Measurements from ENCODE around the gene CADPS.

Gene CADPS

DNA sequence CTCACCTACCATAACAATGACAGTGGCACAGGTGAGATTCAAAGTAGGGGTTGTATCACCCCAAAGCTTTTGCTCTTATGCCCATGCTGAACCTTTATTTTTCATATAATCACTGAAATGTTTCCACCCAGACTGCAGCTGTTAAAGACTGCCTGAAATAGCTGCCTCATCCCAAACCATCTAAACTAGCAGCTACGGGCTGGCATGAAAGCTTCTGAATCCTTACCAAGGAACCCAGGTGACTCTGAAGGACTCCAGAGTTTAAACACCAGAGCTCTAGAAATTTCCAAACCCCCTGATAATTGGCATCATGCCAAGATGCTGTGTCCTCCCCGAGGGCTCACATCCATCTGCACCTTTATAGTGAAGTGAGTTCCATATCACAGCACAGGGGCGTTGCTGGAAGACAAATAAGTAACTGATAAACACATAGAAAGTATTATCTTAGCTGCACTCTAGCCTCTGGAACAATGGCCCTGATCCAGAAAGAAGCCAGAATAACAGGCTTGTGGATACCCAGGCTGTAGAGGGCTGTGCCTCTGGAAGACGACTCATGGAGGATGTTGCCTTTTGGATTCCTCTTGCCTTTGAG is 238.9 kb downstream of the CADPS start:
- no peak overlapping the region for H3K27ac ChIP-seq
- TF ChIP-seq, protein P1, sequence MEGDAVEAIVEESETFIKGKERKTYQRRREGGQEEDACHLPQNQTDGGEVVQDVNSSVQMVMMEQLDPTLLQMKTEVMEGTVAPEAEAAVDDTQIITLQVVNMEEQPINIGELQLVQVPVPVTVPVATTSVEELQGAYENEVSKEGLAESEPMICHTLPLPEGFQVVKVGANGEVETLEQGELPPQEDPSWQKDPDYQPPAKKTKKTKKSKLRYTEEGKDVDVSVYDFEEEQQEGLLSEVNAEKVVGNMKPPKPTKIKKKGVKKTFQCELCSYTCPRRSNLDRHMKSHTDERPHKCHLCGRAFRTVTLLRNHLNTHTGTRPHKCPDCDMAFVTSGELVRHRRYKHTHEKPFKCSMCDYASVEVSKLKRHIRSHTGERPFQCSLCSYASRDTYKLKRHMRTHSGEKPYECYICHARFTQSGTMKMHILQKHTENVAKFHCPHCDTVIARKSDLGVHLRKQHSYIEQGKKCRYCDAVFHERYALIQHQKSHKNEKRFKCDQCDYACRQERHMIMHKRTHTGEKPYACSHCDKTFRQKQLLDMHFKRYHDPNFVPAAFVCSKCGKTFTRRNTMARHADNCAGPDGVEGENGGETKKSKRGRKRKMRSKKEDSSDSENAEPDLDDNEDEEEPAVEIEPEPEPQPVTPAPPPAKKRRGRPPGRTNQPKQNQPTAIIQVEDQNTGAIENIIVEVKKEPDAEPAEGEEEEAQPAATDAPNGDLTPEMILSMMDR (IDR thresholded peaks at IDR 0.05): no peak
- no peak for TF ChIP-seq ZFX (IDR thresholded peaks at IDR 0.05; ENCODE audit: borderline replicate concordance)

DNA sequence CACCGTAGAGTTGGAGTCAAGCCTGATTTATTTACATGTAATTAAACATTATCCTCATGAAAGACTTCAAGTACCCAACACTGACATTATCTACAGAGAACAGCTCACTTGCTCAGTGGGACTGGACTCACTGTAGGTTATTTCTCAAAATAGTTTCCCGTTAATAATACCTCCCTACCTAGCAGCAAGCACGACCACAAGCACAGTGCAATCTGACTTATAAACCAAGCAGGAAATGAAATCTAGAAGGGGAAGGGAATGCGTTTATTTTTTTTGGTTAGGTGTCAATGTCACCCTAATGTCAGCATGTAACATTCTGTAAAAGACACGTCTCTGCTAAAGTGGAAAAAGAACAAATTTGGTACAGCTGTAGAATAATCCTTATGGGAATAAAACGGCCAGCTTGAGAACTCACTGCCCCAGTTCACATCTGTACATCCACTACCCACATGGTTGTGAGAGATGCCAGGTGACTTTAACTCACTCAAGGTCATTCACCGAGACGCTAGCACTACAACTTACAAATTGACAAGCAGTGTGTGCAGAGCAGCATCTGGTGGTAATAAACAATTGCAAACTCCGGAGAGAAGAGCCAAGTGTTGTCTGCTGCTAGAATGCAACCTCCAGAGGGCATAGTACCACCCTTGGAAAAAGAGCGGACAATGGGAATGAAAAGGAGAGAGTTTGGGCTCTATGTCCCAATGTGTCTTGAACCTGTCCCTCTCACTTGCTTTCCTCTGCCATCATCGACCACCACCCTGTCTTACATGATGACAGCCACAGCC is 242.5 kb downstream of the CADPS start:
- TF ChIP-seq, protein P1 (IDR thresholded peaks at IDR 0.05): peak; percentile 20; the same call in 1 of the 2 replicates
- no peak for TF ChIP-seq ZFX (IDR thresholded peaks at IDR 0.05; ENCODE audit: borderline replicate concordance)
- H3K27ac ChIP-seq: no peak overlapping the region

DNA sequence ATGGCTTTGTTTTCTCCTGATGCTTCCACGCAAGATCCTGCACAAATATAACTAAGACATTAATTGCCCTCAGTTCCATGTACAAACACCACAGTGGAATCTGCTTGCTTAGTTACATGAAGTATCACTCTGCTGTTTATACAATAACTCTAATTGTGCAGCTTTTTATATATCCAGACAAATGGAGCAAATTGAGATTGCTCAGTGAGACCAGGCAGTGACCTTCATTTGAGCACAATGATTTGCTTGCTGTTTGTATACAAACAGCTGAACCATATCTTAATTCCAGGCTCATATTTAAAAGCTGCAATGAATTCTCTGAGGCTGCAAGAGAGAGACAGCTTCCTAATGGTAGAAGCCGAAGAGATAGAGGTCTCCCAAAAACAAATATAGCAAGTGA is 243.7 kb downstream of the CADPS start:
- no peak overlapping the region for H3K27ac ChIP-seq
- no peak for TF ChIP-seq ZFX (IDR thresholded peaks at IDR 0.05; ENCODE audit: borderline replicate concordance)

DNA sequence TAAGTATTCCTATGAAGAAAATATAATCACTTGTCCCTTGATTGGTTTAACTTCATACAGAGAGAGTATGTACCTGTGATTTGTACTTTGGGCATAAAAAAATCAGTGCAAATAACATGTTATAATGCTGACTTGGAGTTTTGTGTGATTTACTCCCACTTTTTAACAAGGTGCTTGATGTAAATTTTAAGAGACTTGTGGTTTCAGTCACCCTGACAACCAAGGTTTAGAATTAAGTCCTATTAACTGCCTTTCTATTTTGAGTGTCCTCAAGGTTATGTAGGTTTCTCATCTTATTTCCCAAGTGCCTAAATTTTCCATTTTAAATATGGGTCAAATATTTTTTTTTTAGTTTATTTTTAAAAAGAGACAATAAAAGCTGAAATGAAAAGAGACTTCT is 244.6 kb downstream of the CADPS start:
- no peak overlapping the region for H3K27ac ChIP-seq
- TF ChIP-seq, protein P1 (IDR thresholded peaks at IDR 0.05): no peak
- TF ChIP-seq ZFX (IDR thresholded peaks at IDR 0.05; ENCODE audit: borderline replicate concordance): no peak

DNA sequence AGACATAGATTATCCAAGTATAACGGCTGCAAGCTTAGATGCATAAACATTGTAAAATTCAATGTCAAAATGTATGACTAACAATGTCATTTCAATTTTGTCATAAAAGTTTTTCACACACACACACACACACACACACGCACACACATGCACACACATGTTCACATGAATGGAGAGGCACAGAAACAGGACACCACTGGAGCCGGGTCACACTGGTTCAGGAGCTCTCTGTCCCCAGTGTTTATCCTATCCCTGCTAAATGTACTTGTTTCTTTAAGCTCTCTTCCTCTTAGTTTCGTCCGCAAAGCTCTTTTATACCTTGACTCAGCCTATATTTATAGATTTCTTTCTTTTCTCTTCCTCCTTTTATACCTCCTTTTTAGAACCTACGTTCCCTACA is 249.9 kb downstream of the CADPS start:
- no peak overlapping the region for H3K27ac ChIP-seq
- no peak for TF ChIP-seq ZFX (IDR thresholded peaks at IDR 0.05; ENCODE audit: borderline replicate concordance)
- TF ChIP-seq, protein P1 (IDR thresholded peaks at IDR 0.05): no peak

DNA sequence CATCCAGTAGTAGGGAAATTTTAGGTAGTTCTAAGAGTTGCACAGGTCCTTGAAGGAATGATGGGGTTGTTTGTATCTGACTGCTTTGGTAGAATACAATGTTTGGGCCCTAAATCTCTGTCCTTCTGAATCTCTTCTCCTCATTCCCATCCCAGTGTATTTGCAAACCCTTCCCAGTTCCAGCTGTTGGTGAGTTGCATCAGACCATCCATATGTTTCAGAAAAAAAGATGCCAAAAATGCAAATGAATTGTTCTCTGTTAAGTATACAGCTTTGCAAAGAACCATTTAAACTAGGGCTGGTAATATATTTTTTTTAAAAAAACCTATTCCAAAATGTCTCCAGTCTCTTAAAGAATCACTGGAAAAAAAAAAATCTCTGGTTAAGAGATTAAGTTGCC is 251.0 kb downstream of the CADPS start:
- H3K27ac ChIP-seq: no peak overlapping the region
- TF ChIP-seq, protein P1 (IDR thresholded peaks at IDR 0.05): no peak
- no peak for TF ChIP-seq ZFX (IDR thresholded peaks at IDR 0.05; ENCODE audit: borderline replicate concordance)

DNA sequence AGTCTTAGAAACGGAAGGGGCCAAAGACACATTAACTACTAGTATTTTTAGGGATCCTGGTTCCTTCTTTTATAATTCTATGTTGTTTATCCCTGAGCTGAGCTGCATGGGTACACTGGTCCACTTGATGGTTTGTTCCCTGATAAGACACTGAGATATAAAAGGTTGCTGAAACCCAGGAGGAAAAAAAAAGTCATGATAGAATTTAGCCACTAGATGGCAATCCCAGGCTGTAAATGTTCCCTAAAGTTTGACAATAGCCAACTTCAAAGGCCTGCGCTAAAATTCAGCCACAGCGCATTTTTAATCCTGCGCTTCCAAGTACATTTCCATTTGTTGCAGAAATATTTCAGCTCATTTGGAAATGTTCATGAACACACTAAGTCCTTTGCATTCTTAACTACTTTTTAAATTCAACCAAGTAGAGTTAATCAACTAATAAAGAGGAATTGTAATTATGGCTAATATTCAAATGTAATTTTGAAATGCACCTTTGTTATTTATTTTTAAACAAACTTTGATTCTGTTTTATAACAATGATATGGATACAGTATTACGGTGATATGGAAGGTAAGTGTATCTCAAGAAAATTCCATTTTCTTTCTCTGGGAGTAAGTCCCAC is 252.6 kb downstream of the CADPS start:
- TF ChIP-seq ZFX (IDR thresholded peaks at IDR 0.05; ENCODE audit: borderline replicate concordance): no peak
- TF ChIP-seq, protein P1 (IDR thresholded peaks at IDR 0.05): peak; percentile 77
- H3K27ac ChIP-seq: no peak overlapping the region

All from 22Rv1 (cell line).